AG09309 (cell line): ENCODE results near the gene DLGAP1.

Experiments
- DNase-seq: peaks from one replicate; pipeline ENCODE4 v3.0.0-alpha.2; 2010; ENCODE audit warnings: low read depth
- H3K4me3 ChIP-seq: 2 replicates; pipeline ENCODE4 v1.5.1; 2011; ENCODE audit warnings: mild to moderate bottlenecking, low read depth, low read length, moderate library complexity; ENCODE audit not compliant: control insufficient read depth
- CTCF ChIP-seq: IDR thresholded peaks from 2 replicates; pipeline ENCODE4 v1.5.1; 2011; ENCODE audit warnings: mild to moderate bottlenecking, low read depth, low read length, inconsistent platforms; ENCODE audit not compliant: insufficient read depth, control insufficient read depth; ENCODE audit errors: missing control alignments

Gene DLGAP1

GRCh38 chr18:3879836-3880120, 575.3 kb downstream of the DLGAP1 start:
- no peak overlapping the region for H3K4me3 ChIP-seq
- DNase-seq: no peak
- no peak for TF ChIP-seq CTCF

GRCh38 chr18:3879114-3879835, 575.8 kb downstream of the DLGAP1 start:
- no peak for DNase-seq
- no peak for TF ChIP-seq CTCF
- no peak overlapping the region for H3K4me3 ChIP-seq

- no peak for DNase-seq
- H3K4me3 ChIP-seq: no peak overlapping the region
Observed at GRCh38 chr18:3878401-3878800, 576.7 kb downstream of the DLGAP1 start.

GRCh38 chr18:3877678-3878077, 577.4 kb downstream of the DLGAP1 start:
- DNase-seq: no peak
- no peak overlapping the region for H3K4me3 ChIP-seq
- no peak for TF ChIP-seq CTCF

More at GRCh38 chr18:3878401-3878800, 576.7 kb downstream of the DLGAP1 start:
- TF ChIP-seq CTCF: no peak

- no peak for DNase-seq
- no peak overlapping the region for H3K4me3 ChIP-seq
- TF ChIP-seq CTCF: no peak
Observed at GRCh38 chr18:3875961-3876360, 579.1 kb downstream of the DLGAP1 start.

GRCh38 chr18:3875376-3875775, 579.7 kb downstream of the DLGAP1 start:
- H3K4me3 ChIP-seq: no peak overlapping the region
- DNase-seq: no peak
- no peak for TF ChIP-seq CTCF

- TF ChIP-seq CTCF: no peak
- no peak overlapping the region for H3K4me3 ChIP-seq
- no peak for DNase-seq
Observed at GRCh38 chr18:3874581-3874980, 580.5 kb downstream of the DLGAP1 start.
